Esophagus squamous epithelium (tissue), 4 donors: ENCODE measurements around the gene CEP57L1.

Source experiments
- POLR2A ChIP-seq, 4 donors: fragments of 450-650 bp; IDR thresholded peaks; one replicate each; pipeline ENCODE4 v1.6.1; 2017; ENCODE audit warnings: antibody characterized with exemption in 4 of 4, mild to moderate bottlenecking in 4 of 4, moderate library complexity in 3 of 4
- TF ChIP-seq, protein P1 (sequence below), 6 experiments: fragments of 450-650 bp in 4 of 6; fragments of 200-600 bp in 2 of 6; sonication (generic) in 2 of 6; IDR thresholded peaks; one replicate each; pipeline ENCODE4 v1.5.1; 2016 to 2019; ENCODE audit warnings: antibody characterized with exemption in 6 of 6, mild to moderate bottlenecking in 4 of 6, moderate library complexity in 4 of 6

DNA sequence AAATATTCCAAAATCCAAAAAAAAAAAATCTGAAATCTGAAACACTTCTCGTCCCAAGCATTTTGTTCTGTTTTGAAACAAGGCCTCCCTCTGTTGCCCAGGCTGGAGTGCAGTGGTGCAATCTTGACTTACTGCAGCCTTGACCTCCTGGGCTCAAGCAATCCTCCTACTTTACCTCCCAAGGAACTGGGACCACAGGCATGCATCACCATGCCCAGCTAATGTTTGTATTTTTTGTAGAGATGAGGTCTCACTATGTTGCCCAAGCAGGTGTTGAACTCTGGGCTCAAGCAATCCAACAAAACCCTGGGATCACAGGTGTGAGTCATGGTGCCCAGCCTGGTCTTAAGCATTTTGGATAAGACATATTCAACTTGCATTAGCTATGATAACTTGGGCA lies 14.3 kb upstream of the CEP57L1 start:
- TF ChIP-seq, protein P1, sequence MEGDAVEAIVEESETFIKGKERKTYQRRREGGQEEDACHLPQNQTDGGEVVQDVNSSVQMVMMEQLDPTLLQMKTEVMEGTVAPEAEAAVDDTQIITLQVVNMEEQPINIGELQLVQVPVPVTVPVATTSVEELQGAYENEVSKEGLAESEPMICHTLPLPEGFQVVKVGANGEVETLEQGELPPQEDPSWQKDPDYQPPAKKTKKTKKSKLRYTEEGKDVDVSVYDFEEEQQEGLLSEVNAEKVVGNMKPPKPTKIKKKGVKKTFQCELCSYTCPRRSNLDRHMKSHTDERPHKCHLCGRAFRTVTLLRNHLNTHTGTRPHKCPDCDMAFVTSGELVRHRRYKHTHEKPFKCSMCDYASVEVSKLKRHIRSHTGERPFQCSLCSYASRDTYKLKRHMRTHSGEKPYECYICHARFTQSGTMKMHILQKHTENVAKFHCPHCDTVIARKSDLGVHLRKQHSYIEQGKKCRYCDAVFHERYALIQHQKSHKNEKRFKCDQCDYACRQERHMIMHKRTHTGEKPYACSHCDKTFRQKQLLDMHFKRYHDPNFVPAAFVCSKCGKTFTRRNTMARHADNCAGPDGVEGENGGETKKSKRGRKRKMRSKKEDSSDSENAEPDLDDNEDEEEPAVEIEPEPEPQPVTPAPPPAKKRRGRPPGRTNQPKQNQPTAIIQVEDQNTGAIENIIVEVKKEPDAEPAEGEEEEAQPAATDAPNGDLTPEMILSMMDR (IDR thresholded peaks at IDR 0.05) = no peak
- TF ChIP-seq POLR2A (IDR thresholded peaks at IDR 0.05) = no peak
